Erythroblast (primary cell): ENCODE measurements around the gene SSBP3.
A peak's percentile ranks its signal among the peaks of the same experiment; 100 is the strongest.

ENCODE experiments used
- DNase-seq, 2 experiments: peaks; one replicate each; lab custom pipeline; 2025; lab: John Stamatoyannopoulos, UW
- GATA1 ChIP-seq: IDR thresholded peaks from 2 replicates; pipeline ENCODE4 v1.6.1; 2011; ENCODE audit warnings: low read depth, mild to moderate bottlenecking, control low read depth, low read length, moderate library complexity
- POLR2A ChIP-seq: IDR thresholded peaks from 2 replicates; pipeline ENCODE4 v1.6.1; 2011; ENCODE audit warnings: mild to moderate bottlenecking, low read length

Gene SSBP3

GRCh38 chr1:54305906-54306514 is 100.2 kb downstream of the SSBP3 start:
- TF ChIP-seq POLR2A, result no peak
- TF ChIP-seq GATA1, result no peak
- DNase-seq, result peak; percentile 41 to 46

DNA sequence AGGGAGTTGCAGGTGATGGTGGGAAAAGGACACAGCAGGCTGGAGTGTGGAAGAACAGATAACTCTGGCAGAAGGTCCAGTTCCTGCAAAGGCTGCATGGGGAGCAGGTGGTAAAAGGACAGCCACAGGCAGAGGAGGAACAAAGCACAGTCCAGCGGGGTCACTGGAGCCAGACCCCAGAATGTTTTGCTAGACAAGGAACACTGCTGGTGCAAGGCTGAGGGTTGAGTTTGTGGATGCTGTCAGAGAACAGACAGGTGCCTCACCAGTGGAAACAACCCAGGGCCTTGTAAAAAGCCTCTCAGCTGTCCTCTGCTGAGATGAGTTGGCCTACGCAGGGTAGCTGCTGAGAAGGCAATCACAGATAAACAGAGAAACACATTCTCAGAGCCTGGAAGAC is 101.7 kb downstream of the SSBP3 start:
- no peak for TF ChIP-seq POLR2A
- TF ChIP-seq GATA1, result no peak
- DNase-seq, result no peak

- no peak for TF ChIP-seq POLR2A
- no peak for TF ChIP-seq GATA1
- peak in 1 of 2 experiments; percentile 12 for DNase-seq
These were observed 103.0 kb downstream of the SSBP3 start for GRCh38 chr1:54302951-54303843.

DNA sequence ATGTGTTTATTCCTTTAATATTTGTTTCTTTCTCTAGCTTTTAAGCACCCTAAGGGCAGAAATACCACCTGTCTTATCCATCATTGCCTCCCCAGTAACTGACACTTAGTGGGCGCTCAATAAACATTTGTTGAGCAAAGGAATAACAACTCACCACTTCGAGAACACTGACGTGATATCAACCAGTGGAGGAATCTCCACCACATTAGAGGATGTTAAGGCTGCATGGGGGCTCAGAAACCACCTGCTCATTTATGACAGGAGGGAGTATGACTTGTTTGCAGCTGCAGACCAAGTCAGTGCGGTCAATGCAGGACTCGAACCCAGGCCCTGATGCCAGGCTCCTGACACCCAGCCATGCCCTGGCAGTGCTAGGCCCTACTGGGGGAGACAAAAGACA is 103.6 kb downstream of the SSBP3 start:
- no peak for TF ChIP-seq GATA1
- TF ChIP-seq POLR2A, result no peak
- DNase-seq, result no peak

GRCh38 chr1:54301497-54301896 is 104.7 kb downstream of the SSBP3 start:
- TF ChIP-seq GATA1 (no peak), POLR2A (no peak)
- DNase-seq, result no peak

DNA sequence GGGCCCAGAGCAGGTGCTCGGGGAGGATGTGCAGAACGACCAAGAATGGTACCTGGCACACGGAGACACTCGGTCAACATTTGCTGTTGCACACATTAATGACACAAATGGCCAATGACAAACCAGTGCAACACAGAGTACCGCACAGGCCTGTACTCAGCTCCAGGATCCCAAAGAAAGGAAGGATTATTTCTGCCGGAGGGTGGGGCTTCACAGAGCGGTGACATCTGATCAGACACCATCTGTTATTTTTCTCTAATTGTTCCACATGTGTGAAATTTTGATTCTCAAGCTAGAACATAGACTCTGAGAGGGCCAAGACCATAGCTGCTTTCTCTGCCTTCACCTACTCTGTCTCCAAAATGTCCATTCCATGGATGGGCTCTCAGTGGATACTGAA is 105.8 kb downstream of the SSBP3 start:
- TF ChIP-seq POLR2A (no peak), GATA1 (no peak)
- DNase-seq, result no peak

- TF ChIP-seq POLR2A (no peak), GATA1 (no peak)
- no peak for DNase-seq
These were observed 107.2 kb downstream of the SSBP3 start for GRCh38 chr1:54299037-54299436.

GRCh38 chr1:54298284-54299033 is 107.7 kb downstream of the SSBP3 start:
- DNase-seq, result peak in 1 of 2 experiments; percentile 18
- TF ChIP-seq POLR2A (no peak), GATA1 (no peak)

DNA sequence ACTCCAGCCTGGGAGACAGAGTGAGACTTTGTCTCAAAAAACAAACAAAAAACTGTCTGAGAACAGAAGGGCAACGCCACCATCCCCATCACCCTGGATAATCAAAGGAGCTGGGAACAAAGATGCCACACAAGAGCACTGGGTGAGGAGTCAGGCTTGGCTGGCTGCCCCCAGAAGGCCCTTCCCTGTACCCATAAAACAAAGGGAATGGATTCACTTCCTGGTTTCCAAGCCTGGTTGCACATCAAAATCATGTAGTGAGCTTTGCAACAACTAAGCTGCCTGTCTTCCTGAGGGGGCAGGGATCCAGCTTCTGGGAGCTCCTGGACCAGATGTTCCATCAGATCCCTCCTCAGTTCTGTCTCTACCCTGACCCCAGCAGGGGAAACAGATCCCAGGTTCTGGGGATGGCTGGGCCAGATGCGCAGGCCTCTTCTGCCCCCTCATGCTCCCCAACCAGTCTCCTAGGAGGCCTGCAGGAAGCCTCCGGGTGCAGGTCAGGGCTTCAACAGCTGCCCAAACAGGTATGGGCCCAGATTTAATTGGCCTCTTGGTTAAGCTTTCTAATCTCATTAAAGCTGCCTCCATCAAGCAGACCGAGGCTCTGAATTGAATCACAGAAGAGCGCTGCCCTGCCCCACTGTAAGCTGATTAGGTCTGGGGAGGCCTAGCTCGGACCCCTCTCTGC is 108.5 kb downstream of the SSBP3 start:
- no peak for DNase-seq
- TF ChIP-seq POLR2A (no peak), GATA1 (no peak)

GRCh38 chr1:54296666-54297065 is 109.5 kb downstream of the SSBP3 start:
- DNase-seq, result no peak
- TF ChIP-seq GATA1, result no peak
- TF ChIP-seq POLR2A, result no peak

DNA sequence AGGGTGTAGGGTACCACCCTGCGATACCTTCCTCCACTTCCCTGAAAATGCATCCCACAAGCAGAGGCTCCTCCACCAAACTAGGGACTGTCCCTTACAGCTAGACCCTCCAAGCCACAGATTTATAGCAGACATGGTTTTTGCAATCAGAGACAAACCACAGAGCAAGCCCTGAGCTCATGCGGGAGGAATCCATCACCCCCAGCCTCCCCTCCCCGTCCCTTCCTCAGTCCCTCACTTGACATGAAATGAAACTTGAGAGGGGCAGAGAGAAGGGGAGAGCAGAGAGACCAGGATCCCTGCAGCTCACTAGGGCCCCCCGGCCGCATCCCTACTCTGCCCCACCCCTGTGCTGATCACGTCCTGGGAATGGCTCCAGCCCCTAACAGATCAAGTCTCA is 111.3 kb downstream of the SSBP3 start:
- DNase-seq, result no peak

DNA sequence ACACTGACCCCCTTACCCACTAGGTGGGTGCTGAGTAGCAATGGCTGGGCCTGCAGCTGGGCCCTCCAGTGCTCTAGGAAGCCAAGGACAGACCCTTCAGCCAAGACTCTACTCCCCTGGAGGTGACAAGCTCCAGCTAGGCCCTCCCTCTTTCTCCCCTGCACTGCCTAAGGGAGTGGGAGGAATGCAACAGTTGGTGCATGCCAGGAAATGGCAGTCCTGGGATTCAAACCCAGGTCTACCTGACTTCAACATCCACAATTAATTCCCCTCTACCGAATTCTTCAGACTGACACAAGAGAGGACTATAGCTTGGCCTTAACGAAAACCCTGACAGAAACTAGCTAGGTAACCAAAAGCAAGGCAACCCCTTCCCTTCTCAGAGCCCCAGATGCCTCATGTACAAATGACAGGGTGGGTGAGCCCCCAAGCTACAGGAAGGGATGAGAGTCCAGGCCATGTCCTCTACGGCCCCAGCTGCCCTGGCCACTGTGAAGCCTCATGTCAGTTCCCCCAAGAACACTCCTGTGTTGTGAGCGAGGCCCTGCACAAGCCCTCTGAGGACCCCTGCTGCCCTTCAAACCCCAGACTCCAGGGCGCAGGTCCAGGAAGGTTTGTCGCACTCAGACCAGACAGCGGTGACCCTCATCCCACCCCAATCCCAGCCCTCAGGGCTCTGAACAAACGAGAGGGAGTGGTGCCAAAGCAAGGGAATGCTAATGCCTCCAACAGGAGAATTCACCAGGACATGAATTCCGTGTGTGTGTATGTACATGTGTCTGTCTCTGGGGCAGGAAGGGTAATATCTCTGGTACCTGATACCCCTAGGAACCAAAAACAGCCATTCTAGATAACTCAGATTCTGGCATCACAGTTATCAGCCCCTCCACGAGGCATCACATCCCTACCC is 113.9 kb downstream of the SSBP3 start:
- TF ChIP-seq GATA1, result no peak
- TF ChIP-seq POLR2A, result no peak

More for the DNA sequence above, 111.3 kb downstream of the SSBP3 start:
- no peak for TF ChIP-seq GATA1

More for the DNA sequence above, 113.9 kb downstream of the SSBP3 start:
- no peak for DNase-seq
